ENCODE data around the gene SLC22A23. TPM values are rescaled to one million over a fixed set of nuclear protein-coding genes. Genes with fewer than 3 reads are reported as not detected.
A peak's percentile ranks its signal among the peaks of the same experiment; 100 is the strongest.

The SLC22A23 gene
- total RNA-seq, 2 donors from 2014 or later = 11.1 to 13.3 TPM

- H3K36me3 Mint-ChIP-seq (ENCODE audit: low read depth) = no peaks in the 10 kb centered on the region
- peak; percentile 29 for DNase-seq
- H3K27ac ChIP-seq (ENCODE audit: low read depth, low read length) = no peak overlapping the region
- no peak overlapping the region for H3K4me3 Mint-ChIP-seq
- H3K27me3 Mint-ChIP-seq (ENCODE audit: insufficient read depth) = no peaks in the 10 kb centered on the region
- H3K9me3 Mint-ChIP-seq = no peaks in the 10 kb centered on the region
- H3K27ac Mint-ChIP-seq = no peak overlapping the region
- no peak overlapping the region for H3K9ac ChIP-seq (ENCODE audit: extremely low read depth, low read length, poor library complexity, severe bottlenecking)
- no peak for TF ChIP-seq CTCF (conservative IDR thresholded peaks at IDR 0.05)
- H3K9me3 ChIP-seq (ENCODE audit: control insufficient read depth, low read length) = no peaks in the 10 kb centered on the region
- H3K4me1 Mint-ChIP-seq = peaks cover 4% of the 10 kb centered on the region
- no peak overlapping the region for H3K4me3 ChIP-seq (ENCODE audit: low read length)
- 95 to 100% methylated on average over 4 to 11 of the region's 11 CpGs for WGBS, 2 experiments (ENCODE audit: insufficient coverage in 1 of 2, insufficient read length in 1 of 2)
- H3K27me3 ChIP-seq (ENCODE audit: control insufficient read depth, insufficient read depth, low read length, poor library complexity, severe bottlenecking) = no peaks in the 10 kb centered on the region
- H3K36me3 ChIP-seq (ENCODE audit: control insufficient read depth, insufficient read depth, low read length) = no peaks in the 10 kb centered on the region
- H3K4me1 ChIP-seq (ENCODE audit: control insufficient read depth, insufficient read depth, low read length) = no peaks in the 10 kb centered on the region
Observed at GRCh38 chr6:3321042-3321441, 135.8 kb downstream of the SLC22A23 start.

- H3K27ac Mint-ChIP-seq = no peak overlapping the region
Observed at GRCh38 chr6:3320238-3320811, 136.5 kb downstream of the SLC22A23 start.

GRCh38 chr6:3319610-3320200 is 137.1 kb downstream of the SLC22A23 start:
- Histone ChIP-seq H3K9ac (ENCODE audit: extremely low read depth, low read length, poor library complexity, severe bottlenecking) (no peak overlapping the region), H3K4me3 (ENCODE audit: low read length) (no peak overlapping the region), H3K27ac (ENCODE audit: low read depth, low read length) (no peak overlapping the region), H3K27me3 (ENCODE audit: control insufficient read depth, insufficient read depth, low read length, poor library complexity, severe bottlenecking) (no peaks in the 10 kb centered on the region), H3K36me3 (ENCODE audit: control insufficient read depth, insufficient read depth, low read length) (no peaks in the 10 kb centered on the region), H3K4me1 (ENCODE audit: control insufficient read depth, insufficient read depth, low read length) (no peaks in the 10 kb centered on the region), H3K9me3 (ENCODE audit: control insufficient read depth, low read length) (no peaks in the 10 kb centered on the region)
- H3K9me3 Mint-ChIP-seq = no peaks in the 10 kb centered on the region
- no peak overlapping the region for H3K4me3 Mint-ChIP-seq
- H3K27me3 Mint-ChIP-seq (ENCODE audit: insufficient read depth) = no peaks in the 10 kb centered on the region
- no peak overlapping the region for H3K27ac Mint-ChIP-seq
- H3K36me3 Mint-ChIP-seq (ENCODE audit: low read depth) = no peaks in the 10 kb centered on the region
- TF ChIP-seq CTCF (conservative IDR thresholded peaks at IDR 0.05) = no peak
- DNase-seq = peak; percentile 31
- WGBS, 2 experiments (ENCODE audit: insufficient coverage in 1 of 2, insufficient read length in 1 of 2) = 71 to 72% methylated on average over 9 of the region's 10 CpGs
- no peaks in the 10 kb centered on the region for H3K4me1 Mint-ChIP-seq

More at GRCh38 chr6:3320238-3320811, 136.5 kb downstream of the SLC22A23 start:
- no peaks in the 10 kb centered on the region for H3K4me1 ChIP-seq (ENCODE audit: control insufficient read depth, insufficient read depth, low read length)
- no peaks in the 10 kb centered on the region for H3K27me3 ChIP-seq (ENCODE audit: control insufficient read depth, insufficient read depth, low read length, poor library complexity, severe bottlenecking)
- H3K36me3 ChIP-seq (ENCODE audit: control insufficient read depth, insufficient read depth, low read length) = no peaks in the 10 kb centered on the region
- H3K9me3 ChIP-seq (ENCODE audit: control insufficient read depth, low read length) = no peaks in the 10 kb centered on the region
- H3K4me1 Mint-ChIP-seq = no peaks in the 10 kb centered on the region
- peak; percentile 22 for DNase-seq
- H3K9ac ChIP-seq (ENCODE audit: extremely low read depth, low read length, poor library complexity, severe bottlenecking) = no peak overlapping the region
- TF ChIP-seq CTCF (conservative IDR thresholded peaks at IDR 0.05) = no peak
- 80 to 93% methylated on average over 3 to 7 of the region's 7 CpGs for WGBS, 2 experiments (ENCODE audit: insufficient coverage in 1 of 2, insufficient read length in 1 of 2)
- H3K27me3 Mint-ChIP-seq (ENCODE audit: insufficient read depth) = no peaks in the 10 kb centered on the region
- no peak overlapping the region for H3K4me3 Mint-ChIP-seq
- no peaks in the 10 kb centered on the region for H3K9me3 Mint-ChIP-seq
- no peak overlapping the region for H3K4me3 ChIP-seq (ENCODE audit: low read length)
- H3K27ac ChIP-seq (ENCODE audit: low read depth, low read length) = no peak overlapping the region
- H3K36me3 Mint-ChIP-seq (ENCODE audit: low read depth) = no peaks in the 10 kb centered on the region
